GM12878 (cell line): Measurements from ENCODE around the gene MFN1. TPM values are rescaled to one million over a fixed set of nuclear protein-coding genes. Genes with fewer than 3 reads are reported as not detected.

ENCODE experiments used
- ATAC-seq: fragments of 200-7000 bp; cut with Tn5 transposase; 3 replicates; pipeline ENCODE4 v1.9.1; 2020; ENCODE audit warnings: mild to moderate bottlenecking, moderate library complexity
- BruUV-seq: library from RNA; stranded (reverse); fragments of 400-500 nt; replicated peaks from 2 replicates; lab custom pipeline; 2021; lab: Mats Ljungman, UMichigan
- CTCF ChIA-PET: fragments of 300-600 bp; sonication (Branson Sonifier 250); formaldehyde crosslinking; extraction: SDS; loops from one replicate; lab custom pipeline; 2021; ENCODE audit warnings: inconsistent platforms; lab: Yijun Ruan, JAX
- POLR2A ChIA-PET: fragments of 350-600 bp; formaldehyde crosslinking; extraction: SDS; loops from one replicate; lab custom pipeline; 2021; ENCODE audit warnings: inconsistent platforms; lab: Charles Lee
- RAD21 ChIA-PET: fragments of 300-600 bp; sonication (Branson Sonifier 250); formaldehyde crosslinking; loops from one replicate; lab custom pipeline; 2023; ENCODE audit warnings: antibody characterized with exemption; ENCODE audit not compliant: unreplicated experiment; lab: Charles Lee
- SMC1A ChIA-PET: fragments of 300-600 bp; sonication (Branson Sonifier 250); formaldehyde crosslinking; loops from one replicate; lab custom pipeline; 2023; ENCODE audit not compliant: unreplicated experiment, uncharacterized antibody; lab: Charles Lee
- DNase-seq: peaks from one replicate; pipeline ENCODE4 v3.0.0-alpha.2; 2011; ENCODE audit warnings: low read depth, low spot score
- FAIRE-seq: peaks from 3 replicates; lab custom pipeline; 2011; peaks lifted over from hg19 to GRCh38; lab: Jason Lieb, UNC
- H2AFZ ChIP-seq: 2 replicates; pipeline ENCODE4 v1.6.0; 2011; ENCODE audit warnings: low read depth, low read length, control low read depth; ENCODE audit not compliant: control insufficient read depth
- H3K27ac ChIP-seq: 2 replicates; pipeline ENCODE4 v1.5.1; 2011; ENCODE audit warnings: control low read depth; ENCODE audit not compliant: control insufficient read depth, insufficient read depth
- H3K27me3 ChIP-seq, 2 experiments: replicated peaks in 1 of 2; 2 replicates each; pipeline versions ENCODE4 v1.6.0 to v1.6.1; 2011; ENCODE audit warnings: low read length in 1 of 2; ENCODE audit not compliant: control insufficient read depth in 2 of 2, insufficient read depth in 2 of 2
- H3K36me3 ChIP-seq, 2 experiments: 2 replicates each; pipeline ENCODE4 v1.5.1; 2011; ENCODE audit warnings: low read length in 1 of 2; ENCODE audit not compliant: control insufficient read depth in 2 of 2, insufficient read depth in 2 of 2
- H3K4me1 ChIP-seq: 2 replicates; pipeline ENCODE4 v1.6.1; 2011; ENCODE audit warnings: mild to moderate bottlenecking, low read length, moderate library complexity, mixed read lengths; ENCODE audit not compliant: control insufficient read depth, insufficient read depth
- H3K4me2 ChIP-seq: 2 replicates; pipeline ENCODE4 v1.6.0; 2011; ENCODE audit warnings: control low read depth; ENCODE audit not compliant: control insufficient read depth, insufficient read depth
- H3K4me3 ChIP-seq: fragments of 200-600 bp; sonication (generic); 2 replicates; pipeline ENCODE4 v1.5.1; 2016
- H3K79me2 ChIP-seq: 2 replicates; pipeline ENCODE4 v1.6.0; 2011; ENCODE audit warnings: low read length; ENCODE audit not compliant: control insufficient read depth, insufficient read depth
- H3K9ac ChIP-seq: 2 replicates; pipeline ENCODE4 v1.8.0; 2011; ENCODE audit warnings: low read length, control low read depth, mixed read lengths; ENCODE audit not compliant: control insufficient read depth, insufficient read depth
- H3K9me3 ChIP-seq: replicated peaks from 3 replicates; pipeline ENCODE4 v1.5.1; 2011; ENCODE audit warnings: mild to moderate bottlenecking, low read length; ENCODE audit not compliant: control insufficient read depth, insufficient read depth
- H4K20me1 ChIP-seq: 2 replicates; pipeline ENCODE4 v1.6.0; 2011; ENCODE audit not compliant: control insufficient read depth, insufficient read depth
- DPF2 ChIP-seq: fragments of 450-650 bp; IDR thresholded peaks from 2 replicates; pipeline ENCODE4 v1.6.1; 2017; ENCODE audit warnings: mild to moderate bottlenecking
- GATAD2B ChIP-seq: fragments of 450-650 bp; conservative IDR thresholded peaks from 2 replicates; pipeline ENCODE4 v1.6.1; 2017; ENCODE audit warnings: low read depth, mild to moderate bottlenecking, moderate library complexity
- IRF4 ChIP-seq: IDR thresholded peaks from 2 replicates; pipeline ENCODE4 v1.6.1; 2011; ENCODE audit warnings: low read depth, low read length
- MEF2B ChIP-seq: fragments of 450-650 bp; IDR thresholded peaks from 2 replicates; pipeline ENCODE4 v1.6.1; 2018; ENCODE audit warnings: mild to moderate bottlenecking, moderate library complexity; ENCODE audit not compliant: partially characterized antibody, poor library complexity, severe bottlenecking
- RFX5 ChIP-seq: IDR thresholded peaks from 2 replicates; pipeline ENCODE4 v1.6.1; 2011; ENCODE audit warnings: low read depth, low read length, improper control_type of control experiment
- SIX5 ChIP-seq: IDR thresholded peaks from 2 replicates; pipeline ENCODE4 v1.6.1; 2011; ENCODE audit warnings: mild to moderate bottlenecking, low read depth, low read length, moderate library complexity; ENCODE audit not compliant: severe bottlenecking
- SMARCA5 ChIP-seq: fragments of 450-650 bp; IDR thresholded peaks from 2 replicates; pipeline ENCODE4 v1.6.1; 2017; ENCODE audit warnings: mild to moderate bottlenecking
- SMC3 ChIP-seq: IDR thresholded peaks from 2 replicates; pipeline ENCODE4 v1.6.1; 2011; ENCODE audit warnings: low read length, improper control_type of control experiment, borderline replicate concordance
- YBX1 ChIP-seq: fragments of 450-650 bp; IDR thresholded peaks from 2 replicates; pipeline ENCODE4 v1.6.1; 2016; ENCODE audit warnings: antibody characterized with exemption
- WGBS: methylation state at CpG from one replicate; pipeline ENCODE4 v1.1.6; 2016; ENCODE audit warnings: low lambda C conversion rate; ENCODE audit not compliant: insufficient replicate concordance, insufficient coverage; ENCODE audit errors: missing lambda C conversion rate; 5-methylcytosine and 5-hydroxymethylcytosine counted together
- in situ Hi-C: fragments of 300-500 bp; cut with MboI; formaldehyde crosslinking; loops from 9 replicates; pipeline ENCODE4 v1.14.3; 2018; ENCODE audit warnings: mixed read lengths
- intact Hi-C: fragments of 100-400 bp; cut with micrococcal nuclease; formaldehyde crosslinking; loops from one replicate; pipeline ENCODE4 v1.14.2; 2022; ENCODE audit not compliant: unreplicated experiment
- polyA plus RNA-seq, 11 experiments: library from polyadenylated mRNA; depleted of rRNA in 4 of 11; unstranded in 6 of 11; stranded (reverse) in 5 of 11; fragments of >200 nt; fragmentation: Nextera tagmentation in 4 of 11; fragmentation: Illumina TruSeq in 1 of 11; extraction: Ambion mirVana in 4 of 11; extraction: Trizol in 1 of 11; gene quantifications; 1 replicate in 1 of 11; 2 replicates in 10 of 11; pipeline versions ENCODE4 v1.2.1 to v1.2.3, GENCODE V29; 2011 to 2016; ENCODE audit warnings: inconsistent platforms in 2 of 11, missing spikeins in 2 of 11, low read depth in 1 of 11
- total RNA-seq, 4 experiments: library from RNA; depleted of rRNA in 3 of 4; stranded (reverse); fragments of >200 nt in 3 of 4; fragmentation: Illumina TruSeq in 1 of 4; extraction: Trizol in 1 of 4; gene quantifications; 2 replicates each; pipeline versions ENCODE4 v1.2.1 to v1.2.3, GENCODE V29; 2013 to 2021
- TF ChIP-seq, protein P1 (sequence below), 3 experiments: IDR thresholded peaks in 2 of 3; conservative IDR thresholded peaks in 1 of 3; 2 replicates each; pipeline ENCODE4 v1.5.1; 2011; ENCODE audit warnings: low read depth in 3 of 3, low read length in 3 of 3, mild to moderate bottlenecking in 3 of 3, control low read depth in 2 of 3, moderate library complexity in 2 of 3, inconsistent platforms in 1 of 3, mixed read lengths in 1 of 3; ENCODE audit not compliant: control insufficient read depth in 2 of 3, insufficient read depth in 1 of 3; ENCODE audit errors: extremely low read depth in 1 of 3
- TF ChIP-seq, protein P2 (sequence below): fragments of 450-650 bp; formaldehyde crosslinking; IDR thresholded peaks from 2 replicates; pipeline ENCODE4 v1.4.0; 2020; ENCODE audit warnings: mild to moderate bottlenecking, moderate library complexity
- TF ChIP-seq, protein P3 (sequence below): fragments of 450-650 bp; IDR thresholded peaks from 2 replicates; pipeline ENCODE4 v1.6.1; 2014; ENCODE audit warnings: mild to moderate bottlenecking
- TF ChIP-seq, protein P4 (sequence below): fragments of 450-650 bp; IDR thresholded peaks from 2 replicates; pipeline ENCODE4 v1.6.1; 2016; ENCODE audit warnings: mild to moderate bottlenecking, moderate library complexity, borderline replicate concordance

MFN1 gene
- total and polyA plus RNA-seq, 10 of the 15 experiments (the other 5 are each of a cell fraction or from before 2014, with no cell fraction given) = 14.4 to 120 (median 39.8) TPM

DNA sequence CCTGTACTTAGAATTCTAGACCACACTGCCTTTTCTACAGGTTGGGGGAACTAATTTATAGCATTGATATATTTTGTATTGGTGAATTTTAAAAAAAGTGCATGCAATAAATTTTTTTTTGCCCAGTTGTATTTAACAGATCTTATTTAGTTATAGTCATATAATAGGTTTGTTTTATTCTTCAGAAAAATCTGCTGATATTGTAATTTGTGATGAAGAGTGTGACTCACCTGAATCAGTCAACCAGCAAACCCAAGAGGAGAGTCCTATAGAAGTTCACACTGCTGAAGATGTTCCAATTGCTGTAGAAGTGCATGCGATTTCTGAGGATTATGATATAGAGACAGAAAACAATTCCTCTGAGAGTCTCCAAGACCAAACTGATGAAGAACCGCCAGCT, 14.4 kb upstream of the MFN1 start:
- 95% methylated on average over 2 of the region's 2 CpGs for WGBS

More for the DNA sequence above, 14.4 kb upstream of the MFN1 start:
- SMC1A ChIA-PET = no interaction called here
- H2AFZ ChIP-seq = no peak overlapping the region
- RAD21 ChIA-PET = no interaction called here
- no peaks in the 10 kb centered on the region; the same call in 2 of the 3 replicates for H3K9me3 ChIP-seq
- H3K27ac ChIP-seq = no peak overlapping the region
- ATAC-seq (peak; percentile 18; the same call in 1 of the 3 replicates), DNase-seq (no peak), FAIRE-seq (no peak)
- in situ Hi-C loops = loop anchor here (25.0 kb wide), 1 partner anchor 1279 kb away; the partner anchor contains the start of gene TTC14
- H3K4me2 ChIP-seq = no peak overlapping the region
- POLR2A ChIA-PET = interaction anchor here (1.4 kb wide), 1 partner anchor 15 kb away, joined by 3 read pairs; no protein-coding TSS in a partner anchor
- H3K4me3 ChIP-seq = no peak overlapping the region
- intact Hi-C loops = no loop called here
- no peak overlapping the region for H3K9ac ChIP-seq
- CTCF ChIA-PET = no interaction called here
- TF ChIP-seq YBX1 = no peak
- TF ChIP-seq, protein P1, sequence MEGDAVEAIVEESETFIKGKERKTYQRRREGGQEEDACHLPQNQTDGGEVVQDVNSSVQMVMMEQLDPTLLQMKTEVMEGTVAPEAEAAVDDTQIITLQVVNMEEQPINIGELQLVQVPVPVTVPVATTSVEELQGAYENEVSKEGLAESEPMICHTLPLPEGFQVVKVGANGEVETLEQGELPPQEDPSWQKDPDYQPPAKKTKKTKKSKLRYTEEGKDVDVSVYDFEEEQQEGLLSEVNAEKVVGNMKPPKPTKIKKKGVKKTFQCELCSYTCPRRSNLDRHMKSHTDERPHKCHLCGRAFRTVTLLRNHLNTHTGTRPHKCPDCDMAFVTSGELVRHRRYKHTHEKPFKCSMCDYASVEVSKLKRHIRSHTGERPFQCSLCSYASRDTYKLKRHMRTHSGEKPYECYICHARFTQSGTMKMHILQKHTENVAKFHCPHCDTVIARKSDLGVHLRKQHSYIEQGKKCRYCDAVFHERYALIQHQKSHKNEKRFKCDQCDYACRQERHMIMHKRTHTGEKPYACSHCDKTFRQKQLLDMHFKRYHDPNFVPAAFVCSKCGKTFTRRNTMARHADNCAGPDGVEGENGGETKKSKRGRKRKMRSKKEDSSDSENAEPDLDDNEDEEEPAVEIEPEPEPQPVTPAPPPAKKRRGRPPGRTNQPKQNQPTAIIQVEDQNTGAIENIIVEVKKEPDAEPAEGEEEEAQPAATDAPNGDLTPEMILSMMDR (IDR thresholded peaks at IDR 0.05 in 2 of 3, conservative IDR thresholded peaks at IDR 0.05 in 1 of 3; ENCODE audit: control insufficient read depth in 2 of 3, extremely low read depth in 1 of 3, insufficient read depth in 1 of 3, low read depth in 3 of 3, low read length in 3 of 3) = no peak
- TF ChIP-seq, protein P2, sequence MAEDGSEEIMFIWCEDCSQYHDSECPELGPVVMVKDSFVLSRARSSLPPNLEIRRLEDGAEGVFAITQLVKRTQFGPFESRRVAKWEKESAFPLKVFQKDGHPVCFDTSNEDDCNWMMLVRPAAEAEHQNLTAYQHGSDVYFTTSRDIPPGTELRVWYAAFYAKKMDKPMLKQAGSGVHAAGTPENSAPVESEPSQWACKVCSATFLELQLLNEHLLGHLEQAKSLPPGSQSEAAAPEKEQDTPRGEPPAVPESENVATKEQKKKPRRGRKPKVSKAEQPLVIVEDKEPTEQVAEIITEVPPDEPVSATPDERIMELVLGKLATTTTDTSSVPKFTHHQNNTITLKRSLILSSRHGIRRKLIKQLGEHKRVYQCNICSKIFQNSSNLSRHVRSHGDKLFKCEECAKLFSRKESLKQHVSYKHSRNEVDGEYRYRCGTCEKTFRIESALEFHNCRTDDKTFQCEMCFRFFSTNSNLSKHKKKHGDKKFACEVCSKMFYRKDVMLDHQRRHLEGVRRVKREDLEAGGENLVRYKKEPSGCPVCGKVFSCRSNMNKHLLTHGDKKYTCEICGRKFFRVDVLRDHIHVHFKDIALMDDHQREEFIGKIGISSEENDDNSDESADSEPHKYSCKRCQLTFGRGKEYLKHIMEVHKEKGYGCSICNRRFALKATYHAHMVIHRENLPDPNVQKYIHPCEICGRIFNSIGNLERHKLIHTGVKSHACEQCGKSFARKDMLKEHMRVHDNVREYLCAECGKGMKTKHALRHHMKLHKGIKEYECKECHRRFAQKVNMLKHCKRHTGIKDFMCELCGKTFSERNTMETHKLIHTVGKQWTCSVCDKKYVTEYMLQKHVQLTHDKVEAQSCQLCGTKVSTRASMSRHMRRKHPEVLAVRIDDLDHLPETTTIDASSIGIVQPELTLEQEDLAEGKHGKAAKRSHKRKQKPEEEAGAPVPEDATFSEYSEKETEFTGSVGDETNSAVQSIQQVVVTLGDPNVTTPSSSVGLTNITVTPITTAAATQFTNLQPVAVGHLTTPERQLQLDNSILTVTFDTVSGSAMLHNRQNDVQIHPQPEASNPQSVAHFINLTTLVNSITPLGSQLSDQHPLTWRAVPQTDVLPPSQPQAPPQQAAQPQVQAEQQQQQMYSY (CRISPR knock-in tag) = no peak
- no peak for TF ChIP-seq DPF2
- TF ChIP-seq, protein P3, sequence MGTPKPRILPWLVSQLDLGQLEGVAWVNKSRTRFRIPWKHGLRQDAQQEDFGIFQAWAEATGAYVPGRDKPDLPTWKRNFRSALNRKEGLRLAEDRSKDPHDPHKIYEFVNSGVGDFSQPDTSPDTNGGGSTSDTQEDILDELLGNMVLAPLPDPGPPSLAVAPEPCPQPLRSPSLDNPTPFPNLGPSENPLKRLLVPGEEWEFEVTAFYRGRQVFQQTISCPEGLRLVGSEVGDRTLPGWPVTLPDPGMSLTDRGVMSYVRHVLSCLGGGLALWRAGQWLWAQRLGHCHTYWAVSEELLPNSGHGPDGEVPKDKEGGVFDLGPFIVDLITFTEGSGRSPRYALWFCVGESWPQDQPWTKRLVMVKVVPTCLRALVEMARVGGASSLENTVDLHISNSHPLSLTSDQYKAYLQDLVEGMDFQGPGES = no peak
- no peak for TF ChIP-seq SIX5
- TF ChIP-seq GATAD2B = no peak
- TF ChIP-seq RFX5 = no peak
- TF ChIP-seq, protein P4, sequence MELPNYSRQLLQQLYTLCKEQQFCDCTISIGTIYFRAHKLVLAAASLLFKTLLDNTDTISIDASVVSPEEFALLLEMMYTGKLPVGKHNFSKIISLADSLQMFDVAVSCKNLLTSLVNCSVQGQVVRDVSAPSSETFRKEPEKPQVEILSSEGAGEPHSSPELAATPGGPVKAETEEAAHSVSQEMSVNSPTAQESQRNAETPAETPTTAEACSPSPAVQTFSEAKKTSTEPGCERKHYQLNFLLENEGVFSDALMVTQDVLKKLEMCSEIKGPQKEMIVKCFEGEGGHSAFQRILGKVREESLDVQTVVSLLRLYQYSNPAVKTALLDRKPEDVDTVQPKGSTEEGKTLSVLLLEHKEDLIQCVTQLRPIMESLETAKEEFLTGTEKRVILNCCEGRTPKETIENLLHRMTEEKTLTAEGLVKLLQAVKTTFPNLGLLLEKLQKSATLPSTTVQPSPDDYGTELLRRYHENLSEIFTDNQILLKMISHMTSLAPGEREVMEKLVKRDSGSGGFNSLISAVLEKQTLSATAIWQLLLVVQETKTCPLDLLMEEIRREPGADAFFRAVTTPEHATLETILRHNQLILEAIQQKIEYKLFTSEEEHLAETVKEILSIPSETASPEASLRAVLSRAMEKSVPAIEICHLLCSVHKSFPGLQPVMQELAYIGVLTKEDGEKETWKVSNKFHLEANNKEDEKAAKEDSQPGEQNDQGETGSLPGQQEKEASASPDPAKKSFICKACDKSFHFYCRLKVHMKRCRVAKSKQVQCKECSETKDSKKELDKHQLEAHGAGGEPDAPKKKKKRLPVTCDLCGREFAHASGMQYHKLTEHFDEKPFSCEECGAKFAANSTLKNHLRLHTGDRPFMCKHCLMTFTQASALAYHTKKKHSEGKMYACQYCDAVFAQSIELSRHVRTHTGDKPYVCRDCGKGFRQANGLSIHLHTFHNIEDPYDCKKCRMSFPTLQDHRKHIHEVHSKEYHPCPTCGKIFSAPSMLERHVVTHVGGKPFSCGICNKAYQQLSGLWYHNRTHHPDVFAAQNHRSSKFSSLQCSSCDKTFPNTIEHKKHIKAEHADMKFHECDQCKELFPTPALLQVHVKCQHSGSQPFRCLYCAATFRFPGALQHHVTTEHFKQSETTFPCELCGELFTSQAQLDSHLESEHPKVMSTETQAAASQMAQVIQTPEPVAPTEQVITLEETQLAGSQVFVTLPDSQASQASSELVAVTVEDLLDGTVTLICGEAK = no peak
- TF ChIP-seq IRF4 = no peak
- TF ChIP-seq SMC3 = no peak
- no peak for TF ChIP-seq SMARCA5
- no peak for TF ChIP-seq MEF2B
- H4K20me1 ChIP-seq = no peaks in the 10 kb centered on the region
- H3K79me2 ChIP-seq = peaks cover 4% of the 10 kb centered on the region
- H3K36me3 ChIP-seq = peaks cover 6 to 38% of the 10 kb centered on the region in 2 experiments
- H3K27me3 ChIP-seq = no peaks in the 10 kb centered on the region
- no peaks in the 10 kb centered on the region for H3K4me1 ChIP-seq
- BruUV-seq = no TSS peak
